ENCODE data around the gene SERPIND1.

DNA sequence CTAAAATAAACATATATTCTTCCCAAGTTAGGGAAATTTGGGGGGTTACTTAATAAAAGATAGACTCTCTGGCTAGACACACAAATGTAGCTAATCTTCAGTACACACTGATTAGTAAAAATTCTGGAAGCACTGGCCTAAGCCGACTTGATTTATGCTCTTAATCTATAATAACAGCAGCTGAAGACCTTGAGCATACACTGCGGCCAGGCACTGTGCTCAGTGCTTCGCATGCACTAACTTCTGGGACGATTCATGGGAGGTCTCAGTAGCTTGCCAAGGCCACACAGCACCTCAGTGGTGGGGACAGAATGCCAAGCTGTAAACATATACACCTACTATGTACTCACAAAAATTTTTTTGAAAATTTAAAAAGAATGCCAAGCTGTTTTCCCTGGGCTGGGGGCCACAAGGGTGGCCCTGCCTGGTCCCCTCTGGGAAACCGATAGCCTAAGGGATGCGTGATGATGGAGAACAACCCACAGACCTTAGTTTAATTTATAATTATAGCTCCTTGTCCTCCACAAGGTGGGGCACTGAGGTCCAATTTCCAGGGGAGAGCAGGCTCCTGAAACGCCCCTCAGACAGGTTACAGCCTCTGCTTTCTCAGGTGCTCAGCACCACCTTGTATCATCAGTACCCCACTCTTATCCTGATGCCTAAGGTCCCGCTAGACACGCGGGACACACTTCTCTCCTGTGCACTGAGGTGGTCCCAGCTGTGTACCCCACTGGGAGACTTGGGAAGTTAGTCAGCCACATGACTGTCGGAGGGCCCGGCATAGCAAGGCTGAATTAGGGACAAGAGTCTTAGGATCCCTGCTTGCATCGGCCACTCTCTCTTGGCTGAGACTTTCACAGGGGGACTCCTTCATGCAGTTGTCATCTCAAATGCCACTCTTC is 20.1 kb downstream of the SERPIND1 start:
- TF ChIP-seq, protein P1, sequence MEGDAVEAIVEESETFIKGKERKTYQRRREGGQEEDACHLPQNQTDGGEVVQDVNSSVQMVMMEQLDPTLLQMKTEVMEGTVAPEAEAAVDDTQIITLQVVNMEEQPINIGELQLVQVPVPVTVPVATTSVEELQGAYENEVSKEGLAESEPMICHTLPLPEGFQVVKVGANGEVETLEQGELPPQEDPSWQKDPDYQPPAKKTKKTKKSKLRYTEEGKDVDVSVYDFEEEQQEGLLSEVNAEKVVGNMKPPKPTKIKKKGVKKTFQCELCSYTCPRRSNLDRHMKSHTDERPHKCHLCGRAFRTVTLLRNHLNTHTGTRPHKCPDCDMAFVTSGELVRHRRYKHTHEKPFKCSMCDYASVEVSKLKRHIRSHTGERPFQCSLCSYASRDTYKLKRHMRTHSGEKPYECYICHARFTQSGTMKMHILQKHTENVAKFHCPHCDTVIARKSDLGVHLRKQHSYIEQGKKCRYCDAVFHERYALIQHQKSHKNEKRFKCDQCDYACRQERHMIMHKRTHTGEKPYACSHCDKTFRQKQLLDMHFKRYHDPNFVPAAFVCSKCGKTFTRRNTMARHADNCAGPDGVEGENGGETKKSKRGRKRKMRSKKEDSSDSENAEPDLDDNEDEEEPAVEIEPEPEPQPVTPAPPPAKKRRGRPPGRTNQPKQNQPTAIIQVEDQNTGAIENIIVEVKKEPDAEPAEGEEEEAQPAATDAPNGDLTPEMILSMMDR (IDR thresholded peaks at IDR 0.05), result no peak
- no peak for TF ChIP-seq POLR2A (IDR thresholded peaks at IDR 0.05)
- no peak for TF ChIP-seq POLR2AphosphoS5 (IDR thresholded peaks at IDR 0.05)

Measured in breast epithelium (tissue), 3 donors.